HG03342 (cell line): Measurements from ENCODE around the gene UXT.

Experiments
- ATAC-seq: cut with Tn5 transposase; IDR thresholded peaks from one replicate; pipeline ENCODE4 v1.9.1; 2021; ENCODE audit warnings: mild to moderate bottlenecking, moderate library complexity; ENCODE audit not compliant: unreplicated experiment

Gene UXT

GRCh38 chrX:47649781-47650163 is 9.2 kb downstream of the UXT start:
- no peak for ATAC-seq

GRCh38 chrX:47649271-47649670 is 9.7 kb downstream of the UXT start:
- no peak for ATAC-seq

- ATAC-seq, result no peak
These were observed 10.6 kb downstream of the UXT start for GRCh38 chrX:47648376-47648775.

- ATAC-seq, result no peak
These were observed 12.3 kb downstream of the UXT start for GRCh38 chrX:47646636-47647035.

DNA sequence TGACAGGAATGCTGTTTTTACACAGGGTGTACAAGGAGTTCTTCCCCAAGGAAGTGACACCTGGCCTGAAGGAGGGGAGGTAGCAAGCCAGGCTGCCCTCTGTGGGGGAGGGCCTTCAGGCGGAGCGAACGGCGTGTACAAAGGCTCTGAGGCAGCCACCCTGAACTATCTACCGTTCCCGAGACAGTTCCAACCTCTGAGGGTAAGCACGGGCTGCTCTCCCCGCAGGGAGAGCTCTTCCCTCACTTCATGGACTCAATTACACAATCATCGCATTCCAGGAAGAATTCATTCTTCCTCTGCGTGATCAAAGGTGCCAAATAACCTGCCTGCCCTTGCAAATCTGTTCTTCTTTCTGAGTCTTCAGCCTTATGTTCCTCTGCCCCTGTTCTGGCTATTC is 13.4 kb downstream of the UXT start:
- no peak for ATAC-seq

DNA sequence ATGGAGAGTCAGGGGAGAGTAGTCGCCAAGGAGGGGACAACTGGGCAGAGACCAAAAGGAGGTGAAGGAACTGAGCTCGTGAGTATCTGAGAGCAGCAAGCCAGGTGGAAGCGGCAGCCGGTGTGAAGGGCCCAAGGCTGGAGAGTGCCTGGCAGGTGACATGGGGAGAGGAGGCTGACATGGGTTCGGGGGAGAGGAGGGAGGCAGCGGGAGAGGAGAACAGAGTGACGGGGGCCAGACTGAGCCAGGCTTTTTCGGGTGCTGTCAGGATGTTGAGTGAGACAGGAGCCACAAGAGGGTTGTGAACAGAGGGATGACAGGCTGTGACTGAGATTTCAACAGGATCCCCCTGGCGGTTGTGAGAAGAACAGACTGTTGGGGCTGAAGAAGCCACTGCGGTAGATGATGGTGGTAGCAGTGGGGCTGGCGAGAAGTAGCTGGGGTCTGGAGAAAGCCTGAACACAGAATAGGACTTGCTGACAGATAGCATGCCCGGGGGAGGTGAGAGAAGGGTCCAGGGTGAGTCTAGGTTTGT is 14.4 kb downstream of the UXT start:
- ATAC-seq, result no peak

GRCh38 chrX:47643926-47644325 is 15.1 kb downstream of the UXT start:
- no peak for ATAC-seq

GRCh38 chrX:47638816-47639215 is 20.2 kb downstream of the UXT start:
- no peak for ATAC-seq

- ATAC-seq, result peak; percentile 62
These were observed 21.3 kb downstream of the UXT start for GRCh38 chrX:47637546-47638195.

DNA sequence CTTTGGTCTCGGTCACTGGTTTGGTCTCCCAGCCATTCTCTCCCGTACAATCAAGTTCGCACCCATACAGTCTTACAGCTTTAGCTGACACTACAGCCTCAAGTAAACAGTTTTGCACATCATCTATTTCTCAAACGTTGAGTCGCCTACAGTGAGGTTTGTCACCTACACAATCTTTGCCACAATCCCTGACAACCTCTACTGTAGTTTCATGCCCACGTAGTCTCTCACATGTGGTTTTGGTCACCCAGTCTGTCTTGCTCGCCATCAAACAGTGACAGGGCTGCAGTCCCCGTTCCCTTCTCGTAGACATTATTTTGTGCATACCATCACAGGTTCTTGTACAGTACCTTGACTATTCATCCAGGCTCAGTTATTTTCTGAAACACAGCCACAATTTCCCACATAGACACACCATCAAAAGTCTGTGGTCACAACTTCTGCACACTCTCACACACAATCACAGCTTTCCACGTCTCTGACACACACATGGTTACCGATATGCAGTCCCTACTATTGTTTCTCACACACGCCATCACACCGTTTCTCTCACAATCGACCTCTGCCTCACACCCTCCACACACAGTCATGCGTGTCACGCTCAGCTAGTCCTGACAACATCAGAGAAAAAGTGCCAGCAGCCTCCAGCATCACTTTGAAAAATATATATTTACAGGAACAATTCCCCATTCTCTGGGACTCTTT is 24.0 kb downstream of the UXT start:
- no peak for ATAC-seq

DNA sequence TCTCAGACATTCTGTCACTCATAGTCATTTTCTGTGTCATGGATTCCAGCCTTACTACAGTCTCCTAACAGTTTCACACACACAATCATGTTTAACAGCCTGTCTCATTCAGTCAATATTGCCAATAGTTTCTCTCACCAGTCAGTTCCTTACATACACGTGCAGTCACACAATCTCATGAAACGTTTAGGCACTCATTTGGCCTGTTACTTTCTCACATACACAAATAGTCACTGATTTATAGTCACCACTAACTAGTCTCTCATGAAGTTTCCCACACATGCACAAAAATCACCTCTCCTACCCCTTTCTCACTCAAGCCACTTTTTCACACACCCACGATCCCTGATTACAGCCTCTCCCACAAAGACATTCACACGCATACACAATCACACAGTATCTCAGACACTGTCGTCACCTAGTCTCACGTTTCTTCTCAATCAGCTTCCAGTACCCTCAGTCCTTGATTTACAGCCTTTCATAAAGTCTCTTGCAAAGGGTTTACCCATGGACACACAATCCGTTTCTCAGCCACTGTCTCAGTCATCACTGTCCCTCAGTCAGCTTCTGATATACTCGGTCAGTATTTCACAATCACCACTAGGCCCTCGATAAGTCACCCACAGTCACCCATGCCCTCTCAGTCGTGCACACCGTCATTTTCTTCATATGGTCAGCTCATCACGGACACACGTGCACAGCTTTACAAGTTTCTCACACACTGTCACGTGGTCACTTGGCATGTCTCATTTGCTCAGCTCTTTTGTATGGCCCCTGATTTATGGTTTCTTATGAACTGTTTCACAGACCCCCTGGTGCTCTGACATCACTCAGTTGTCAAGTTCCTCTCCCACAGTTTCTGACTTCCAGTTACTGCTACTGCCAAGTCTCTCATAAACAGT is 25.0 kb downstream of the UXT start:
- ATAC-seq, result no peak

DNA sequence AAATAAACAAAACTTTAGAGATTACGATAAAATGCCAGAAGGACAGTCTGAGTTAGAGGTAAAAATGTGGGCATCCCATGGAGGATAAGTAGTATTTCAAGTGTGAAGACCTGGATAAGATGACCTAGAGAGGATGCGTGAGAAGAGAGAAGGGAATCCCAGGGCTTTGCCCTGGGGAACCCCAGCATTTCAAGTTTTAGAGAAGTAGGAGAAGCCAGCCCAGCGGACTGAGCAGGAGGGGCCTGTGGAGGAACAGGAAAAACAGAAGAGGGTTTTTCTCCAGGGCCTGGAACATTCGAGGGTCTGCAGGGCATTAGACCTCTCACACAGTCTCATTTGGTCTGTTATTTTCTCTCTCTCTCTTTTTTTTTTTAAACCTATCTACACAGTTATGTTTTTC is 26.3 kb downstream of the UXT start:
- ATAC-seq, result no peak

DNA sequence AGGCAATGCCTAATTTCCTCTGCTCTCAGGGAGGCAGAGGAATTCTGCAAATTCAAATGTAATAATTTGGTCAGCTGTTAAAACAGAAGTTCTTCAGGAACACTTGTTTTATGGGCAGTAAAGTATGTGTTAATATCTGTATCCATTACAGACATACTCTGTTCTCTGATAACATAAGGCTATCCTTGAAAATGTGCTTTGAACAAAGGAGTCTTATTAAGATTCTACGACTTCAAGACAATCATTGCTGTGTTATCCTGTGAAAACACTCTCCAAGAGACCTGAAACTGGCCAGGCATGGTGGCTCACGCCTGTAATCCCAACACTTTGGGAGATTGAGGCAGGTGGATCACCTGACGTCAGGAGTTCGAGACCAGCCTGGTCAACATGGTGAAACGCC is 27.3 kb downstream of the UXT start:
- no peak for ATAC-seq

- no peak for ATAC-seq
These were observed 29.4 kb downstream of the UXT start, which contains the start of gene CFP for GRCh38 chrX:47629419-47630200. Gene CFP (minus strand): TSS chrX:47629930. CDS start chrX:47629844, 86 bp downstream.

GRCh38 chrX:47628982-47629381 is 30.0 kb downstream of the UXT start:
- no peak for ATAC-seq

DNA sequence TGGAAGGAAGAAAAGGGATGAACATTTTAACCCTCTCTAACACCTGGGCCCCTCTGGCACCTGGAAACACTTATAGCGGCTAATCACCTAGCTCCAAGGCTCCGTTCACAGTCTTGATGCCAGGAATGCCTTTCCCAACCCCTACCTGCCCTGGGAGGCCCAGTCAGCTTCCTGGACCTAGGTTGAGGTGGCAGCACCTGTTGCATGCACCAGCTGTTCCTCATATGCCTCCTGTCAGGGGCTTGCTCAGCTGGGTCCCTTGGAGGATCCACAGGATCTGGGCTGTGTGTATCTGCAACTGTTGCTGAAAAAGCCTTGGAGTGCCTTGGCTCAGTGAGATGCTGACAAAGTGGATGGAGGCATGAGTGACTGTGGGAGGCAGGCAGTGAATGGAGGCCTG is 33.6 kb downstream of the UXT start:
- no peak for ATAC-seq

DNA sequence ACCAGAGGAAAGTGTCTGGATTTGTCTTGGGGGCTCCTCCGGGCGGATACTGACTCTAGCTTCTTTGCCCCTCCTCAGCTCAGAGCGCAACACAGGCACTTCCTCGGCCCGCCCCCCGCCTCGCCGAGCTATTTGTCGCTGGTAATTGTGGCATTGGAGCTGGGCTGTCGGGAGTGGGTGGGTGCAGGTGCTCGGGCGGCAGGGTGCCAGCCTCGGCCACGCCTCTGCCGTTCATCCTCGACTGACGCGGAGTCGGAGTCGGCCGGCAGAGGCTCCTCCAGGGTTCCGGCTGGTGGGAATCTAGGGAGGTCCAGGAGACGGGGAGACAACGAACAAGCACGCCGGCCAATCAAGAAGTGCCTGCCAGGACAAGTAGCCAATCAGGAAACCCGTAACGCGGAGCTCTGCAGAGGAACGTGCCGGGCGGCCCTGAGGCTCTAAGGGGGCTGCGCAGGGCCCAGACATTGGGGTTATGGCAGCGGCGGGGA is 35.4 kb downstream of the UXT start:
- no peak for ATAC-seq

DNA sequence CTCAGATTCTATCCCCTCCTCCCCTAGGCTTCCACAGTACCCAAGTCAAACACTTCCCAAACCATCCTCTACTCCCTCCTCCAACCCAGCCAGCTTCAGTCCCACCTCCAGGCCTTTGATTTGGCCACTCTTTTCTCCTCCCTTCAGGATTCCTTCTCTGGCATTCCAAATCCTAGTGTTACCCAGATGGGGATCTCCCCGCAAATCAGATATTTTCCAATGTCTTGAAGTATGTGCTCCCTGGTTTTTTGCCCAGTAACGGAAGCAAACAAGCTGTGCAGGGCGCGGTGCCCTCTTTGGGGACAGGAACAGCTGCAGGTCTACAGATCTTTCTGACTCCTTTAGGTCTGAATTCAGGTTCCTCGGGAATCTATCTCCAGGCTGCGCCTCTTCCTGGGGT is 37.1 kb downstream of the UXT start:
- ATAC-seq, result no peak

DNA sequence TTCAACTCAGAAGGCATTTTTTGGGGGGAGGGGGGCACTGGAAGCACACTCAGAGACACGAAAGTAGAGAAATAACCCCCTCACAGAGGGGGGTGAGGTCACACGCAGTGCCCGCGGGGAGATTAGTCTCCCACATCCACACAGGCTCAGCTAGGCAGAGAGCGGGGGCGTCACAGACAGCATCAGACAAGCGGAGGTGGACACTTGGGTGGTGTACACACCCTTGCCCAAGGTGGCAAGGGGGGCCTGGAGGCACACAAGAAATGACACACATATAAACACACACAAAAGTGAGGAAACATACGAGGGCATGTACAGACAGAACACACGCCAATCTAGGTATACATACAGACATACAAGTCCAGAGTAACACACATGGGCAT is 38.7 kb downstream of the UXT start:
- no peak for ATAC-seq

GRCh38 chrX:47619486-47620302 is 39.3 kb downstream of the UXT start, which contains the start of gene SYN1:
Gene SYN1 (minus strand): TSS chrX:47619857. CDS start chrX:47619728, 129 bp downstream.
- ATAC-seq, result peak; percentile 80
